PC-9 (cell line): ENCODE results near the gene FGF3. TPM values are rescaled to one million over a fixed set of nuclear protein-coding genes. Genes with fewer than 3 reads are reported as not detected.

ENCODE experiments used
- BruUV-seq: library from RNA; stranded (reverse); fragments of 400-500 nt; replicated peaks from 2 replicates; lab custom pipeline; 2021; lab: Mats Ljungman, UMichigan
- CTCF ChIA-PET: fragments of 300-600 bp; sonication (Branson Sonifier 250); formaldehyde crosslinking; loops from one replicate; lab custom pipeline; 2022; ENCODE audit warnings: antibody characterized with exemption; lab: Charles Lee
- POLR2A ChIA-PET: fragments of 300-600 bp; sonication (Branson Sonifier 250); formaldehyde crosslinking; loops from one replicate; lab custom pipeline; 2022; ENCODE audit warnings: antibody characterized with exemption; ENCODE audit not compliant: unreplicated experiment; lab: Charles Lee
- DNase-seq, 2 experiments: peaks; one replicate each; pipeline versions ENCODE4 v3.0.0 to v3.0.0-alpha.2; 2015 to 2022; ENCODE audit warnings: mixed read lengths in 1 of 2
- H2AFZ ChIP-seq: fragments of 200-600 bp; sonication (generic); 2 replicates; pipeline ENCODE4 v1.8.1; 2017; ENCODE audit warnings: antibody characterized with exemption
- H3F3A ChIP-seq: fragments of 200-600 bp; sonication (generic); 2 replicates; pipeline ENCODE4 v1.8.1; 2017; ENCODE audit warnings: antibody characterized with exemption, mild to moderate bottlenecking, low read depth; ENCODE audit not compliant: insufficient read depth
- H3K27ac ChIP-seq: fragments of 200-600 bp; sonication (generic); 2 replicates; pipeline ENCODE4 v1.6.1; 2016; ENCODE audit warnings: mixed run types
- H3K27me3 ChIP-seq: fragments of 200-600 bp; sonication (generic); 2 replicates; pipeline ENCODE4 v1.6.1; 2016; ENCODE audit warnings: low read depth, mixed run types; ENCODE audit not compliant: insufficient read depth
- H3K36me3 ChIP-seq: fragments of 200-600 bp; sonication (generic); 2 replicates; pipeline ENCODE4 v1.6.1; 2016; ENCODE audit warnings: low read depth, mixed run types
- H3K4me1 ChIP-seq: fragments of 200-600 bp; sonication (generic); replicated peaks from 2 replicates; pipeline ENCODE4 v1.6.1; 2016; ENCODE audit warnings: mixed run types; ENCODE audit not compliant: insufficient read depth
- H3K4me2 ChIP-seq: fragments of 200-600 bp; sonication (generic); 2 replicates; pipeline ENCODE4 v1.6.1; 2017; ENCODE audit warnings: mixed run types
- H3K4me3 ChIP-seq: fragments of 200-600 bp; sonication (generic); 2 replicates; pipeline ENCODE4 v1.6.1; 2016; ENCODE audit warnings: mixed run types
- H3K79me2 ChIP-seq: fragments of 200-600 bp; sonication (generic); 2 replicates; pipeline ENCODE4 v1.6.1; 2017; ENCODE audit warnings: low read depth, mixed run types
- H3K9me2 ChIP-seq: fragments of 200-600 bp; sonication (generic); 2 replicates; pipeline ENCODE4 v1.8.1; 2017; ENCODE audit warnings: mild to moderate bottlenecking; ENCODE audit not compliant: insufficient read depth
- H3K9me3 ChIP-seq: fragments of 200-600 bp; sonication (generic); 2 replicates; pipeline ENCODE4 v1.8.1; 2016; ENCODE audit warnings: low read depth; ENCODE audit not compliant: insufficient read depth
- H4K20me1 ChIP-seq: fragments of 200-600 bp; sonication (generic); 2 replicates; pipeline ENCODE4 v1.8.1; 2017; ENCODE audit not compliant: insufficient read depth
- CTCF ChIP-seq: fragments of 200-600 bp; sonication (generic); conservative IDR thresholded peaks from 2 replicates; pipeline ENCODE4 v1.6.1; 2017; ENCODE audit warnings: mixed run types, antibody characterized with exemption, mild to moderate bottlenecking, moderate library complexity
- EZH2 ChIP-seq: fragments of 200-600 bp; sonication (generic); IDR thresholded peaks from 2 replicates; pipeline ENCODE4 v1.8.0; 2017; ENCODE audit warnings: antibody characterized with exemption, low read depth
- intact Hi-C: fragments of 100-400 bp; cut with micrococcal nuclease; formaldehyde crosslinking; loops from one replicate; pipeline ENCODE4 v1.10.0; 2022; ENCODE audit not compliant: unreplicated experiment
- total RNA-seq: library from RNA; stranded (reverse); gene quantifications from 2 replicates; pipeline ENCODE4 v1.2.3, GENCODE V29; 2021

Gene FGF3
- total RNA-seq, 1 experiment from 2014 or later: not detected

GRCh38 chr11:69836401-69836800 lies 17.2 kb upstream of the FGF3 start:
- H3K4me3 ChIP-seq: no peak overlapping the region
- no peaks in the 10 kb centered on the region for H3K27me3 ChIP-seq
- POLR2A ChIA-PET: interaction anchor here (0.6 kb wide), 1 partner anchor 140 kb away, joined by 3 read pairs; no protein-coding TSS in a partner anchor
- BruUV-seq: no TSS peak
- no peaks in the 10 kb centered on the region for H3K9me2 ChIP-seq
- no peak overlapping the region for H3K4me2 ChIP-seq
- no peak overlapping the region for H3K27ac ChIP-seq
- no peaks in the 10 kb centered on the region for H3K36me3 ChIP-seq
- no peaks in the 10 kb centered on the region for H4K20me1 ChIP-seq
- DNase-seq: no peak
- H3F3A ChIP-seq: peaks cover 34% of the 10 kb centered on the region; the same call in 1 of the 2 replicates
- CTCF ChIA-PET: no interaction called here
- H3K4me1 ChIP-seq: peaks cover 10% of the 10 kb centered on the region
- intact Hi-C loops: no loop called here
- no peak overlapping the region for H2AFZ ChIP-seq
- no peaks in the 10 kb centered on the region for H3K9me3 ChIP-seq
- TF ChIP-seq EZH2: no peak
- TF ChIP-seq CTCF: no peak
- H3K79me2 ChIP-seq: no peaks in the 10 kb centered on the region

- Histone ChIP-seq H3K27me3 (no peaks in the 10 kb centered on the region), H3K4me2 (no peak overlapping the region), H2AFZ (no peak overlapping the region), H3K27ac (no peak overlapping the region), H3K9me2 (no peaks in the 10 kb centered on the region), H3K36me3 (no peaks in the 10 kb centered on the region), H3K9me3 (no peaks in the 10 kb centered on the region), H3K4me3 (no peak overlapping the region), H4K20me1 (no peaks in the 10 kb centered on the region), H3K79me2 (no peaks in the 10 kb centered on the region), H3F3A (peaks cover 27% of the 10 kb centered on the region; the same call in 1 of the 2 replicates), H3K4me1 (no peaks in the 10 kb centered on the region; the same call in 1 of the 2 replicates)
- ChIA-PET POLR2A (no interaction called here), CTCF (no interaction called here)
- no peak for DNase-seq
- no peak for TF ChIP-seq CTCF
- no peak for TF ChIP-seq EZH2
- BruUV-seq: no TSS peak
- intact Hi-C loops: no loop called here
Observed at GRCh38 chr11:69834811-69835800, 15.9 kb upstream of the FGF3 start.

GRCh38 chr11:69834251-69834650 lies 15.0 kb upstream of the FGF3 start:
- no TSS peak for BruUV-seq
- intact Hi-C loops: no loop called here
- H3F3A ChIP-seq: peaks cover 25% of the 10 kb centered on the region; the same call in 1 of the 2 replicates

More at GRCh38 chr11:69834251-69834650, 15.0 kb upstream of the FGF3 start:
- Histone ChIP-seq H3K4me3 (no peak overlapping the region), H4K20me1 (no peaks in the 10 kb centered on the region), H2AFZ (no peak overlapping the region), H3K27me3 (no peaks in the 10 kb centered on the region), H3K27ac (no peak overlapping the region), H3K9me3 (no peaks in the 10 kb centered on the region), H3K4me2 (no peak overlapping the region), H3K79me2 (no peaks in the 10 kb centered on the region), H3K36me3 (no peaks in the 10 kb centered on the region), H3K4me1 (no peaks in the 10 kb centered on the region), H3K9me2 (no peaks in the 10 kb centered on the region)
- POLR2A ChIA-PET: no interaction called here
- CTCF ChIA-PET: no interaction called here
- no peak for DNase-seq
- TF ChIP-seq EZH2 (no peak), CTCF (no peak)
